DMS114 treated with DMSO at 0.1 percent for 48 hours (cell line): ENCODE results near the gene LIN7C.
A peak's percentile ranks its signal among the peaks of the same experiment; 100 is the strongest.

Experiments used
- DNase-seq: peaks from one replicate; lab custom pipeline; 2025; ENCODE audit not compliant: unreplicated experiment; lab: John Stamatoyannopoulos, UW

Gene LIN7C

DNA sequence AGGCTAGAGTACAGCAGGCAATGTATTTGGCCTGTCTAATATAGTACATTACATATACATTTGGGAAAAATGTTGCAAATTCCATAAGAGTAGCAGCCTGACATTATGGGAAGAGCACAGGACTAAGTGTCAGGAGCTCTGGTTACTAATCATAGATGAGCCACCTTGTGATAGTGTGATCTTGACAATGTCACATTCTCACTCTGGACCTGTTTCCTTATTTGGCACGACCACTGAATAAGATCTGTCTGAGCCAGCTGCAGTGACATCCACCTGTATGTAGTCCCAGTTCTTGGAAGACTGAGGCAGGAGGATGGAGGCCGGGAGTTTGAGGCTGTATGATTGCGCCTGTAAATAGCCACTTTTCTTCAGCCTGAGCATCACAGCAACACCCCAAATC, 5.7 kb upstream of the LIN7C start:
- DNase-seq, result no peak

- DNase-seq, result no peak
Measured at GRCh38 chr11:27509908-27510307, 3.3 kb upstream of the LIN7C start.

GRCh38 chr11:27507557-27508322, 1.2 kb upstream of the LIN7C start:
- DNase-seq, result no peak

GRCh38 chr11:27505781-27506180, 788 bp downstream of the LIN7C start:
- DNase-seq, result no peak

DNA sequence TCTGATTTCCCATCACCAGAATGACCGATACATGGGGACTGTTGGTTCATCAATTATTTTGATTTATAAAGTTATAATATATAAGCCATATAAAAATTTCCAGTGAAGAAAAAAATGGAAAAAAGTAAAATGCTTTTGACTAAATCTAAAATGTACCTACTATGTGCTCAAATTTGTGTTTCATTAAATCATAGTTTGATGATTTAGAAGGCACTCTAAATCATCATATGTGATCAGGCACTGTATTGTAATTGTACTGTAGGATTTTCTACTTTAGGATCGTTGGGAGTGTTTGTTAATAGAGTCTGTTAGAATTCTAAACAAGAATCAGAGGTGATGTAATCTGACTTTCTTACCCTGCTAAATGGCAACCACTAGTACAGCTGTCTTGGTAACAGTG, 2.4 kb downstream of the LIN7C start:
- DNase-seq, result no peak

DNA sequence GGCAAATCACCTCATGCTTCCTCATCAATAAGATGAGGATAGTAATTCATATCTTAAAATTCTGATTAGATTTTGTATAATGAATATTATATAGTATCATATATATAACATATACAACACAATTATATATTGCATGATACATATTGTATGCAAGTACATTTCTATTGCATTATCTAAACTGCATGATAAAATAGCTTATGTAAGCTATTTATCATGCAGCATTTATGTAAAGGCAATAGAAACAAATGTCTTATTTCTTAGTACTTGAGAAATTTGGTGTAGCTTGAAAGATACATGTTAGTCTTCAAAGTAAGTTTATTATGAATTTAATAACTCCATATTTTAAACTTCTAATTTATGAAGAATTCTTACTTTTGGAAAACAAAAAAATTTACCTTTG, 5.5 kb downstream of the LIN7C start:
- no peak for DNase-seq

- DNase-seq, result no peak
Measured at GRCh38 chr11:27497911-27498310, 8.7 kb downstream of the LIN7C start.

DNA sequence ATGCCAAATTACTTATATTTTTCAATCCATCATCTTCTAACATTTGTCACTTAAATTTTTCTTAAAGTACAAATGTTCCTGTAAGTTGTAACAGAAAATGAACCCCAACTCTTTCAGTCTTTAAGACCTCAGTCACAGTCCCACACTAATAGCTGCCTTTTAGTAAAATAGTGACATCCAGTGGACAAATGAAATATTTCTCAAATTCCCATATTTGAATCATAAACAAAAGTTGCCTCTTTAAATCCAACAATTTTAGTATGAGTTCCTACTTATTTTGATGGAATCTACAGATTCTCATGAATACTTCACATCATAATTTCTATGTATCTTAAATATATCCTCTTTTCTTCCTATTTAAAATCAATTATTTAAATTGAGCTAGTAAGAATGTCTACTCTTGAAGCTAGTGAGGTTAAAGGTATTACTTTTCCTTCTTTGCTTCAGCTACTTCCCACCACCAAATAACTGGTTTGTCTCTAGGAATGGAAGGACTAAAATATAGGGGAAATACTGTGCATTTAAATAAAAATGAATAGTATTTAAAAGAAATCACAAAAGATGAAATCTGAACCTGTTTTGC, 9.2 kb downstream of the LIN7C start:
- peak; percentile 15 for DNase-seq

DNA sequence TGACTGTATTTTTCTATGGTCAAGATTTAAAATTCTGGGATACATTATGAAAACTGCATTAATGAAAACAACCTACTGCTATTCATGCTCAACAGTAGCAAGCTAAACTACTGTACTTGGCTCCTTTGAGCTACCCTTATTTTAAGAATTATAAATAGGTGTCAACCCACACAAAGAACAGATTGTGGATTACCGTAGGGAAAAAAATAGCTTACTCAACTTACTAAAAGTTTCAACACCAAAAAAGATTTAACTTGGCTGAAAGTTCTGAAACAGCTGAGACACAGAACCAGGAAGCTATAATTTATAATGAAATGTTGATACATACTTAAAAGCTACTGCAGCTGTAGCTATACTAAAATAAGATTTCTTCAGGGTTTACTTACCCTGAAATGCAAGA, 10.1 kb downstream of the LIN7C start:
- DNase-seq, result no peak

- no peak for DNase-seq
Measured at GRCh38 chr11:27495710-27496300, 10.8 kb downstream of the LIN7C start.

- DNase-seq, result no peak
Measured at GRCh38 chr11:27489092-27489491, 17.5 kb downstream of the LIN7C start.

DNA sequence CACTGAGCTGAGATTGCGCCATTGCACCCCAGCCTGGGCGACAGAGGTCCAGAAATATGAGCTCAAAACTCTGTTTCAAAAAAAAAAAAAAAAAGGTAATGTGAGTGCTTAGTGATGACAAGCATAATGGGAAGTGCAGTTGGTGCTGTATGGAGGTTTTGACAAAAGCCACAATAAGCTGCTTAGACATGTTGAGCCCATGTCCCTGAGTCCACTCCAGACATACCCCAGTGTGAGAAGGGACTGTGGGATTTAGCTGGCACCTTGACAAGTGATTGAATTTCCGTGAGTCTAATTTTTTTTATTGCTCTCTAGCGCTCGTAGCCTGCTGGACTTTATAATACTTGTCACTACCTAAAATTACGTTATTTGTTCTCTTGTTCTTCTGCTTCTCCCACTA, 18.9 kb downstream of the LIN7C start:
- no peak for DNase-seq

GRCh38 chr11:27485930-27486773, 20.4 kb downstream of the LIN7C start:
- peak; percentile 16 for DNase-seq

DNA sequence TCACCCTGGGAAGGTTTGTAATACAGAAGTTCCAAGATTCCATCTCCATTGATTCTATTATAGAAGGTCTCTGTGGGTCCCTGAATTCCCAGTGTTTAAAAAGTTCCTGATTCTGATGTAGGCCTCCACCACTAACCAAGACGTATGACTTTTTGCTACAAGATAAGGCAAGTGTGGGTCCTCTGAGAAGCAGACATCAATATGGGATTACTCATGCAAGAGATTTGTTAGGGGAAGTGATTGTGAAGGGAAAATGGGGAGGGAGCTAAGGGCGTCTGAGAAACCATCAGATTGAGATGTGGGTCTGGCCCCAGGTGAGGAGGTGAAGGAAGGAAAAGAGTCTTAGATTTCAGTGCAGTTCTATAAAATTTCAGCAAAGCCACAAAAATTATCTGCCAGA, 23.8 kb downstream of the LIN7C start:
- no peak for DNase-seq

DNA sequence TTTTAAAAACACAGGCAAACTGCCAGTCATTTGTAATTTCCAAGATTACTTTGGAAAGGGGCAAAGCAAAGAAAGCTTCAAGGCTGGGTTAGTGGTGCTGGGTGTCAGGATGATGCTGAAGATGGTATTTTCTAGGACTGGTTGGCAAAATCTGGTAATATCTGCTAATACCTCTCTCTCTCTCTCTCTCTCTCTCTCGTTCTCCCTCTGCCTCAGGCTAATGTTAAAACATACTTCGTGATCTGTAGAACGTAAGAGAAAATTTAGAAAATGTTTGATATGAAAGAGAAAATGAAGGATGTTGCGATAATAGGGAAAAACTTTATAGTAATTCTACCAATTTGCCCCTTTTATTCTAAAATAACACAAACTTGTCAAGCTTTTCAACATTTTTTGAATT, 24.6 kb downstream of the LIN7C start:
- DNase-seq, result no peak

DNA sequence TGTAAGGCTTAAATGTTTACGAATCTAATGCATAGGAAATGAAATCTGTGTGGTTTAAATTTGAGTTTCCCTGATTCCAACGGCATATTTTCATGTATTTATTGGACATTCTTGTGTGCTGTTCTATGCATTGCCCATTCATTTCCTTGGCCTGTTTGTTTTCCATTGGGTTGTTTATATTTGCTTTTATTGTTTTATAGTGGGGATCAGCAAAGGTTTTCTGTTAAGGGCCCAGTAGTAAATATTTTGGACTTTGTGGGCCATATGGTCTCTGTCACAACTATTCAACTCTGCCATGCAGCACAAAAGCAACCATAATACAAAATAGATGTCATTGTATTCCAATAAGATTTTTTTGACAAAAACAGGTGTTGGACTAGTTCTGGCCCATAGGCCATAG, 28.7 kb downstream of the LIN7C start:
- no peak for DNase-seq

DNA sequence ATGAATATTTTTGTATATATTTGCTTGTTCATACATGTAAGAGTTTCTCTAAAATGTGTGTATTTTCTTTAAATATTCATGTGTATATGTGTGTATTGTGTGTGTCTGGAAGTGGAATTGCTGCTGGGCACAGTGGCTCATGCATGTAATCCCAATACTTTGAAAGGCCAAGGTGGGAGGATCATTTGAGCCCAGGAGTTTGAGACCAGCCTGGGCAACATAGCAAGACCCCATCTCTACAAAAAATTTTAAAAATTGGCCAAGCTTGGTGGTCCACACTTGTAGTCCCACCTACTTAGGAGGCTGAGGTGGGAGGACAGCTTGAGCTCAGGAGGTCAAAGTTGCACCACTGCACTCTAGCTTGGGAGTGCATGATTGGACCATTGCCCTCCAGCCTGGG, 29.3 kb downstream of the LIN7C start:
- DNase-seq, result no peak

DNA sequence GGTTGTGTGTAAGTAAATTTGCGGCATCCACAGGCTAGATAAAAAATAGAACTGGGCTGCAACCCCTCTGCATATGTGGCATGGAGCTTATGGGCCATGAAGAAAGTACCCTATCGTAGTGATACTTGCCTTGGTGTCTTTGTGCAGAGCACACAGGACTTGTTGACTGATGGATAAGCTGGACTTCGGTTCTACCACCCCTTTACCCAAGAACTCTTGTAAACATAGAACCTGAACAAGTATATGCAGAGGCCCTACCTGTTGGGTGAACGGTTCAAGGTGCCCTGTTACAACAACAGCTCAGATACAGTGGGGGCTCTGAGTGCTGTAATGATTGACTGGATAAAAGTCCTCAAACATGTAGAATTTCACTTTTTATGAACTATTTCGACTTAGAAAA, 30.9 kb downstream of the LIN7C start:
- no peak for DNase-seq

DNA sequence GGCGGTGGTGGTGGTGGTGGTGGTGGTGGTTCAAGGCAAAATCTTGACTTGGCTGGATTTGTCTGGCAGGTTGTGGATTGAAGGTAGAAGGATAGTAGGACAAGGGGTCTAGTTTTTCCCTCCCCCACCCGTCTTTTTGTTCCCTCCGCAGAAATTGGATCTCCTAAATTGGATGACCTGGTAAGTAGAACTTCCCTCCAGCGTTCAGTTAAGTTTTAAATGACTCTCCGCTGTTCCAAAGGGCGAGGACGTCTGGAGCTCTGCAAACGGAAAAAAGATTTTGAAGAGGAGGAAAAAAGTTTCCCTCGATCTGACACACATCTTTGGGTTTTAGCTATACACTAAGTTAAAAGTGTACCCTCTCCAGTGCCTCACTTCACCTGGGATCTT, 33.6 kb downstream of the LIN7C start:
- DNase-seq, result no peak

- DNase-seq, result peak; percentile 79
Measured at GRCh38 chr11:27472398-27473016, 34.1 kb downstream of the LIN7C start, which contains the start of gene LGR4. Gene LGR4 (minus strand): TSS chr11:27472790. CDS start chr11:27472302, 488 bp downstream.
